Measurements from ENCODE around the gene IRAK2. TPM values are rescaled to one million over a fixed set of nuclear protein-coding genes. Genes with fewer than 3 reads are reported as not detected.

IRAK2 gene
- total and polyA plus RNA-seq, 2 of the 8 experiments (the other 6 are each of a cell fraction or from before 2014, with no cell fraction given), result 1.5 TPM

DNA sequence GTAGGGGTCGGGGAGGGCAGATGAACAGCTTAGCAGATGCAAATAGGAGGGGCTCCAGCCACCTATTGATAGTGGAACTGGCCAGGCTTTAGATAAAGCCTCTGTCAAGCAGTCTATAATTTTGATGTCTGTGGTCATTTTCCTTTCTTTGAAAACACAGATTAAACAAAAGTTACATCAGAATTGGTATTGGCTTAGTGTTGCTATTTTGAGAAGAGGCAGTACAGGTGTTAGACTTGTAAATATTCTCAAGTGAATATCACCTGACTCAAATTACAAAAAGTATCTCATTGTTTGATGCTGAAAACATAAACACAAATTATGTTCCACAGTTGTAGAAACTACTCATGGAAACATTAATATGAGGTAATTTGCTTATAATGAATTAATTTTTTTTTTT, 109.9 kb downstream of the IRAK2 start:
- ChIA-PET POLR2A (ENCODE audit: partially characterized antibody) (interaction anchor here (0.8 to 1.0 kb wide), 2 partner anchors 11 to 25 kb away, joined by 3 to 5 read pairs; no protein-coding TSS in a partner anchor), CTCF (ENCODE audit: partially characterized antibody) (interaction anchor here (1.0 to 5.2 kb wide), 4 partner anchors 9 to 30 kb away, joined by 3 to 29 read pairs (median 6); no protein-coding TSS in a partner anchor)
- Histone ChIP-seq H2BK15ac (ENCODE audit: low read length) (no peak overlapping the region), H3K9ac (replicated peaks in 1 of 4; ENCODE audit: extremely low read depth in 1 of 4, low read depth in 3 of 4, low read length in 3 of 4) (no peak overlapping the region), H2AFZ (ENCODE audit: low read length) (no peak overlapping the region), H3K23me2 (ENCODE audit: low read depth, low read length) (no peaks in the 10 kb centered on the region), H4K91ac (replicated peaks; ENCODE audit: insufficient read length, low read length) (no peak overlapping the region), H3K4me3 (ENCODE audit: extremely low read depth in 1 of 4, insufficient read depth in 2 of 4, low read depth in 3 of 4, low read length in 4 of 4) (no peak overlapping the region), H2BK120ac (replicated peaks; ENCODE audit: low read depth, low read length) (no peak overlapping the region), H3K4me1 (replicated peaks in 1 of 4; ENCODE audit: control insufficient read depth in 3 of 4, insufficient read depth in 4 of 4, low read length in 3 of 4) (no peaks in the 10 kb centered on the region), H3K18ac (ENCODE audit: extremely low read depth, low read length) (no peak overlapping the region), H3K4ac (replicated peaks; ENCODE audit: insufficient read length, low read depth, low read length) (no peak overlapping the region), H3K79me1 (ENCODE audit: low read depth, low read length) (peaks cover 9% of the 10 kb centered on the region), H2AK5ac (ENCODE audit: low read depth, low read length) (no peak overlapping the region), H2BK20ac (ENCODE audit: low read length) (no peak overlapping the region), H3K23ac (ENCODE audit: insufficient read length) (no peak overlapping the region), H3K56ac (replicated peaks; ENCODE audit: insufficient read length, low read depth, low read length) (no peak overlapping the region), H3K36me3 (ENCODE audit: control insufficient read depth in 2 of 4, insufficient read depth in 4 of 4, low read length in 3 of 4) (peaks cover 9 to 23% (median 18%) of the 10 kb centered on the region in 4 experiments; a peak in 7 of 8 replicates), H3K27me3 (replicated peaks in 1 of 4; ENCODE audit: control insufficient read depth in 3 of 4, extremely low read depth in 1 of 4, insufficient read depth in 3 of 4, low read length in 3 of 4) (no peaks in the 10 kb centered on the region), H4K8ac (ENCODE audit: extremely low read depth, insufficient read depth, low read length) (no peak overlapping the region), H4K5ac (ENCODE audit: insufficient read length, low read depth, low read length) (no peak overlapping the region), H3K14ac (ENCODE audit: insufficient read length) (no peak overlapping the region), H2BK12ac (ENCODE audit: low read depth, low read length) (no peak overlapping the region), H4K20me1 (replicated peaks in 1 of 2; ENCODE audit: control insufficient read depth in 1 of 2, insufficient read depth in 2 of 2, low read length in 2 of 2) (peaks cover 0 to 14% of the 10 kb centered on the region in 2 experiments), H3K27ac (ENCODE audit: low read depth, low read length) (no peak overlapping the region), H2BK5ac (ENCODE audit: low read depth, low read length) (no peak overlapping the region), H3K4me2 (ENCODE audit: insufficient read depth in 1 of 2, low read depth in 2 of 2, low read length in 2 of 2) (no peak overlapping the region), H3K79me2 (ENCODE audit: control insufficient read depth in 1 of 2, insufficient read depth in 2 of 2, low read length in 2 of 2) (peaks cover 0 to 31% of the 10 kb centered on the region in 2 experiments; a peak in 2 of 4 replicates), H3K9me3 (ENCODE audit: insufficient read depth in 2 of 2, low read depth in 1 of 2, low read length in 1 of 2) (no peaks in the 10 kb centered on the region)
- WGBS, 2 experiments (ENCODE audit: extremely low coverage in 1 of 2, insufficient coverage in 1 of 2, insufficient read length in 1 of 2, insufficient replicate concordance in 2 of 2, low coverage in 1 of 2, low lambda C conversion rate in 2 of 2, missing lambda C conversion rate in 1 of 2), result 90% methylated on average over 1 of the region's 1 CpG; no CpG with 5 or more reads in 1 of the 2 experiments
- FAIRE-seq (no peak), DNase-seq (ENCODE audit: low read depth in 1 of 2, low spot score in 2 of 2) (no peak)
- TF ChIP-seq HDAC2 (IDR thresholded peaks at IDR 0.05; ENCODE audit: borderline replicate concordance in 1 of 2, low read depth in 2 of 2, low read length in 2 of 2) (no peak), CTBP2 (IDR thresholded peaks at IDR 0.05; ENCODE audit: borderline replicate concordance, insufficient read depth, insufficient read length, low read length) (no peak), JUND (IDR thresholded peaks at IDR 0.05; ENCODE audit: low read length) (no peak), EGR1 (IDR thresholded peaks at IDR 0.05; ENCODE audit: borderline replicate concordance, low read depth, low read length) (no peak), SAP30 (IDR thresholded peaks at IDR 0.05; ENCODE audit: insufficient read depth, insufficient replicate concordance, low read length) (no peak), CREB1 (IDR thresholded peaks at IDR 0.05) (no peak)
- TF ChIP-seq, protein P1, sequence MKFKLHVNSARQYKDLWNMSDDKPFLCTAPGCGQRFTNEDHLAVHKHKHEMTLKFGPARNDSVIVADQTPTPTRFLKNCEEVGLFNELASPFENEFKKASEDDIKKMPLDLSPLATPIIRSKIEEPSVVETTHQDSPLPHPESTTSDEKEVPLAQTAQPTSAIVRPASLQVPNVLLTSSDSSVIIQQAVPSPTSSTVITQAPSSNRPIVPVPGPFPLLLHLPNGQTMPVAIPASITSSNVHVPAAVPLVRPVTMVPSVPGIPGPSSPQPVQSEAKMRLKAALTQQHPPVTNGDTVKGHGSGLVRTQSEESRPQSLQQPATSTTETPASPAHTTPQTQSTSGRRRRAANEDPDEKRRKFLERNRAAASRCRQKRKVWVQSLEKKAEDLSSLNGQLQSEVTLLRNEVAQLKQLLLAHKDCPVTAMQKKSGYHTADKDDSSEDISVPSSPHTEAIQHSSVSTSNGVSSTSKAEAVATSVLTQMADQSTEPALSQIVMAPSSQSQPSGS (IDR thresholded peaks at IDR 0.05; ENCODE audit: low read length), result no peak

All from H1 (cell line).